Neutrophil (primary cell): ENCODE data around the gene JMJD8.
A peak's percentile ranks its signal among the peaks of the same experiment; 100 is the strongest.

Experiments
- H3K27ac ChIP-seq: fragments of 200-600 bp; sonication (generic); 2 replicates; pipeline ENCODE4 v1.5.1; 2016; ENCODE audit warnings: mild to moderate bottlenecking, moderate library complexity
- H3K27me3 ChIP-seq: fragments of 200-600 bp; sonication (generic); 2 replicates; pipeline ENCODE4 v1.6.0; 2016; ENCODE audit warnings: mild to moderate bottlenecking
- H3K36me3 ChIP-seq: fragments of 200-600 bp; sonication (generic); 2 replicates; pipeline ENCODE4 v1.5.1; 2017
- H3K4me1 ChIP-seq, 2 experiments: fragments of 200-600 bp in 1 of 2; sonication (generic) in 1 of 2; 1 replicate in 1 of 2; 2 replicates in 1 of 2; pipeline versions ENCODE4 v1.5.1 to v1.6.1; 2013 to 2016; ENCODE audit warnings: low read depth in 1 of 2, low read length in 1 of 2, mild to moderate bottlenecking in 1 of 2, moderate library complexity in 1 of 2; ENCODE audit not compliant: control insufficient read depth in 1 of 2, insufficient read depth in 1 of 2
- H3K4me3 ChIP-seq, 2 experiments: fragments of 200-600 bp in 1 of 2; sonication (generic) in 1 of 2; 1 replicate in 1 of 2; 2 replicates in 1 of 2; pipeline ENCODE4 v1.5.1; 2013 to 2016; ENCODE audit warnings: low read depth in 1 of 2, low read length in 1 of 2, mild to moderate bottlenecking in 1 of 2, moderate library complexity in 1 of 2
- H3K9me3 ChIP-seq: fragments of 200-600 bp; sonication (generic); 2 replicates; pipeline ENCODE4 v1.5.1; 2016
- CTCF ChIP-seq: fragments of 200-600 bp; sonication (generic); IDR thresholded peaks from 2 replicates; pipeline ENCODE4 v1.5.1; 2016; ENCODE audit warnings: antibody characterized with exemption

JMJD8 gene

DNA sequence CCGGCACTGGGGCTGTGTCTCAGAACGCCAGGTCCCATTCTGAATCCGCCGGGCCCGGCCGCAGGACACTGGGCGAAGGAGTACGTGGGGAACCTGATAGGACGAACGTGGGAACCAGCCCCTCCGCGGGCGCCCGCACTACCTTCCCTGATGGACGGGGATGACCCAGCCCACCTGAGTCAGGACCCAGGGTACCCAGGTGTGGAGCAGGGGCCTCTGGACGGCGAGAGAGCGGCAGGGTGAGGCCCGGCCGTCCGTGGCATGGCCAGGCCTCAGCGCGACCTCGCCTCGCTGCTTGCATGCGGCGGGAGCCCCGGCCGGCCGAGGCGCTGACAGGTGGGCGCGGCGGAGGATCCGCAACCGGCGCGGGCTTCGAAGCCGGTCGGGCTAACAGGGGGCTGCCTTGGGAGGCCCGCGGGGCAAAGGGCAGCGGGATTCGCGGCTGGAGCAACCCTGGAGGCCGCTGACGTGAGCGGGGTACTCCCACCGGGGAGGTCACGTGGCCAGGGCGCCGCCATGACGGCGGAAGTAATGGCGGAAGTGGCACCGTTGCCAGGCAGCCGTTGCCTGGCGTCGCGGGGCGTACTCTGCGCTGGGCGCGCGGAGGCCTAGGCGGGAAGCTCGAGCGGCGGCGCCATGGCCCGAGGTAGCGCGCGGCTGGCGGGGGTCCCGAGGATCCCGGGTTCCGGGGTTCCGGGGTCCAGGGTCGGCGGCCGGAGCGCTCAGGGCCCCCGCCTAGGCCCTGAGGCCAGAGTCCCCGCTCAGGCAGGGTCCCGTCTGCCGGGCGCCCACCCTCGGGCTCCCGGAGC, 35.1 kb downstream of the JMJD8 start, which contains the start of gene WDR90:
TSS of gene WDR90 (plus strand) at position 585 of the 809 bp plus-strand sequence. CDS start at position 637, 52 bp downstream.
- Histone ChIP-seq H3K4me3 (peak within 1 kb of the TSS; percentile 80 to 84), H3K27ac (peak within 1 kb of the TSS; percentile 78), H3K4me1 (peaks cover 21 to 31% of the 10 kb centered on the region in 2 experiments), H3K27me3 (no peaks in the 10 kb centered on the region), H3K9me3 (no peaks in the 10 kb centered on the region), H3K36me3 (no peaks in the 10 kb centered on the region)
- no peak for TF ChIP-seq CTCF

GRCh38 chr16:648071-648780, 35.9 kb downstream of the JMJD8 start:
- Histone ChIP-seq H3K27ac (peak overlapping the region; percentile 78), H3K27me3 (no peaks in the 10 kb centered on the region), H3K9me3 (no peaks in the 10 kb centered on the region), H3K36me3 (no peaks in the 10 kb centered on the region), H3K4me1 (peaks cover 28 to 37% of the 10 kb centered on the region in 2 experiments), H3K4me3 (peak overlapping the region; percentile 80 to 84)
- no peak for TF ChIP-seq CTCF

- H3K4me1 ChIP-seq, result peaks cover 37 to 46% of the 10 kb centered on the region in 2 experiments
- no peaks in the 10 kb centered on the region for H3K36me3 ChIP-seq
- H3K27ac ChIP-seq, result no peak overlapping the region
- no peaks in the 10 kb centered on the region for H3K27me3 ChIP-seq
- H3K4me3 ChIP-seq, result no peak overlapping the region
- no peaks in the 10 kb centered on the region for H3K9me3 ChIP-seq
- no peak for TF ChIP-seq CTCF
These were observed 36.8 kb downstream of the JMJD8 start for GRCh38 chr16:647173-647902.

DNA sequence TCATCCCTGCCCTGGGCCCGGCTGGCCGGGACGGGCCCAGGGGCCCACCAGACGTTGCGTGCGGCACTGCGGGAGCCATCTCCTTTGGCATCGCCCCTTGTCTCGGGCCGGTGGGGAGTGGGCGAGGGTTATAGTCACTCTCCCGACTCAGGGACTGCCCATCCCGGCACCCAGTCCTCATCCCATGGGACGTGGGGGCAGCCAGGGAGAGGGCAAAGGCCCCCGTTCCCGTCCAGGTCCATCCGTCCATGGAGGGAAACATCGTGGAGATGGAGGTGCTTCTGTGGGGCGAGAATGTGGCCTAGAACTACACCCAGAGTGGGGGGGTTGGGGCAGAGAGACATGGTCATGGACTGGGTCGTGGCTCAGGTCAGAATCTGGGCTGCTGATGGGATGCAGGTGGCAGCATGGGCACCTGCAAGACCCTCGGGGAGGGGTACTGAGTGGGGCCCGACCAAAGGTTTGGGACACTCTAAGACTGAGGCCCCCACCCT, 37.4 kb downstream of the JMJD8 start:
- no peaks in the 10 kb centered on the region for H3K36me3 ChIP-seq
- H3K4me3 ChIP-seq, result no peak overlapping the region
- no peak overlapping the region for H3K27ac ChIP-seq
- peaks cover 38 to 50% of the 10 kb centered on the region in 2 experiments for H3K4me1 ChIP-seq
- no peaks in the 10 kb centered on the region for H3K27me3 ChIP-seq
- H3K9me3 ChIP-seq, result no peaks in the 10 kb centered on the region
- TF ChIP-seq CTCF, result no peak

DNA sequence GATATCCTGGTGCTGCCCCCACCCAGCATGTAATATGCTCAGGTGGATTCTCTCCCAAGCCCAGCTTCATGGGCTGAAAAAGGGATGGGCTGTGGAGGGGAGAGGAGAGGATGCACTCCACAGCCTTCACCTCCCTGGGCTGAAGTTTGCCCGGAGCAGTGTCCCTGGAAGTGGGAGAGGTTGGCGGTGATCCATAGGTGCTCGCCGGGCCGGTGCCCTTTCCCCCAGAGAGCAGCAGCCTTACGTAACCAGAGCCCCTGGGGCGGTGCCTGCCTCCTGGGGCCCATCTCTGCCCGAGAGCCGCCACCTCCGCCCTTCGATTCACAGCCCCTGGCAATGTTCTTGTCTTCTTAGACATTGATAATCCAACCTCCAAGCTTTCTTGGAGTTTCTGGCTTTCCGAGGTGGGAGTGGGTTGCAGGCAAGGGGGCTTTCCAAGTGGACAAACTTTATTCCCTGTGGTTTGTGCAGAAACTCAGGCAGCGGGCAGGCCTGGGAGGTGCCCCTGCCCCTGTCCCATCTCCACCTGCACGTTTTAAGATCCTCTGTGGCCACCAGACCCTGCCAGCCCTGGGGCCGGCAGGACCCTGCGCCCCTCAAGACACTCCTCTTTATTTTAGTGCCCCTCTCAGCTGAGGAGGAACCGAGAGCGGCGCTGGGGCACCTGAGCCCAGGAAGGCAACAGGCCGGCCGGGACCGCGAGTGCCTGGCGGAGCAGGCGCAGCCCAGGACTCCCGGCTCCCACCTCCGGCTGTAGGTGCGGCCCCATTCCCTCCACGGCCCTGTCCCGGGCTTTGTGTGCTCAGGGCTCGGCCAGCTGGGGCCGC, 38.1 kb downstream of the JMJD8 start:
- Histone ChIP-seq H3K27ac (no peak overlapping the region), H3K36me3 (no peaks in the 10 kb centered on the region)

More for the DNA sequence above, 38.1 kb downstream of the JMJD8 start:
- H3K4me3 ChIP-seq, result no peak overlapping the region
- TF ChIP-seq CTCF, result no peak
- peaks cover 43 to 56% of the 10 kb centered on the region in 2 experiments for H3K4me1 ChIP-seq
- no peaks in the 10 kb centered on the region for H3K9me3 ChIP-seq
- no peaks in the 10 kb centered on the region for H3K27me3 ChIP-seq
